GM12878 (cell line): ENCODE results near the gene HDAC9.

Experiments used
- BMI1 ChIP-seq: fragments of 450-650 bp; IDR thresholded peaks from 2 replicates; pipeline ENCODE4 v1.6.1; 2016; ENCODE audit warnings: mild to moderate bottlenecking, moderate library complexity, borderline replicate concordance
- CBX5 ChIP-seq: sonication (generic); IDR thresholded peaks from 2 replicates; pipeline ENCODE4 v1.6.1; 2016; ENCODE audit warnings: low read depth, moderate library complexity, mild to moderate bottlenecking, inconsistent platforms
- CHD1 ChIP-seq: IDR thresholded peaks from 2 replicates; pipeline ENCODE4 v1.6.1; 2012; ENCODE audit warnings: low read depth, low read length, improper control_type of control experiment
- CTCF ChIP-seq, 3 experiments: IDR thresholded peaks in 2 of 3; conservative IDR thresholded peaks in 1 of 3; 2 replicates each; pipeline ENCODE4 v1.5.1; 2011; ENCODE audit warnings: low read depth in 3 of 3, low read length in 3 of 3, mild to moderate bottlenecking in 3 of 3, control low read depth in 2 of 3, moderate library complexity in 2 of 3, inconsistent platforms in 1 of 3, mixed read lengths in 1 of 3; ENCODE audit not compliant: control insufficient read depth in 2 of 3, insufficient read depth in 1 of 3; ENCODE audit errors: extremely low read depth in 1 of 3
- EZH2 ChIP-seq: IDR thresholded peaks from 2 replicates; pipeline ENCODE4 v1.6.1; 2012; ENCODE audit warnings: low read depth, mild to moderate bottlenecking, control low read depth, inconsistent platforms, low read length, borderline replicate concordance; ENCODE audit not compliant: control insufficient read depth
- MYC ChIP-seq: IDR thresholded peaks from 2 replicates; pipeline ENCODE4 v1.6.1; 2011; ENCODE audit warnings: mild to moderate bottlenecking, low read length, moderate library complexity, inconsistent platforms; ENCODE audit not compliant: insufficient read depth, insufficient replicate concordance, insufficient read length, severe bottlenecking
- POLR2A ChIP-seq: IDR thresholded peaks from 2 replicates; pipeline ENCODE4 v1.6.1; 2011; ENCODE audit warnings: low read depth, mild to moderate bottlenecking, low read length
- POLR2AphosphoS5 ChIP-seq: IDR thresholded peaks from 2 replicates; pipeline ENCODE4 v1.6.1; 2011; ENCODE audit warnings: mild to moderate bottlenecking, low read length, inconsistent platforms
- POU2F2 ChIP-seq: IDR thresholded peaks from 3 replicates; pipeline ENCODE4 v1.6.1; 2011; ENCODE audit warnings: low read depth, mild to moderate bottlenecking, low read length, borderline replicate concordance
- RAD21 ChIP-seq: IDR thresholded peaks from 2 replicates; pipeline ENCODE4 v1.6.1; 2011; ENCODE audit warnings: mild to moderate bottlenecking, low read depth, low read length, moderate library complexity; ENCODE audit not compliant: insufficient read depth
- REST ChIP-seq: IDR thresholded peaks from 2 replicates; pipeline ENCODE4 v1.6.1; 2012; ENCODE audit warnings: mild to moderate bottlenecking, low read depth, low read length
- ZBTB33 ChIP-seq: fragments of 450-650 bp; IDR thresholded peaks from 2 replicates; pipeline ENCODE4 v1.6.1; 2017; ENCODE audit warnings: mild to moderate bottlenecking

- TF ChIP-seq MYC (no peak), POLR2AphosphoS5 (no peak), CBX5 (no peak), EZH2 (no peak), CTCF (IDR thresholded peaks at IDR 0.05 in 2 of 3, conservative IDR thresholded peaks at IDR 0.05 in 1 of 3; ENCODE audit: control insufficient read depth in 2 of 3, extremely low read depth in 1 of 3, insufficient read depth in 1 of 3, low read depth in 3 of 3, low read length in 3 of 3) (no peak), CHD1 (no peak), ZBTB33 (no peak), POU2F2 (no peak), REST (no peak), BMI1 (no peak), RAD21 (no peak), POLR2A (no peak)
Measured at GRCh38 chr7:18504965-18505364, 9.4 kb downstream of the HDAC9 start.
